ENCODE data around the gene RGS14.
A peak's percentile ranks its signal among the peaks of the same experiment; 100 is the strongest.
"Not testable (repeated sequence)": the region's sequence is repeated elsewhere in the genome, so short reads cannot be mapped to it uniquely, and the experiment has no call there.

Gene RGS14

DNA sequence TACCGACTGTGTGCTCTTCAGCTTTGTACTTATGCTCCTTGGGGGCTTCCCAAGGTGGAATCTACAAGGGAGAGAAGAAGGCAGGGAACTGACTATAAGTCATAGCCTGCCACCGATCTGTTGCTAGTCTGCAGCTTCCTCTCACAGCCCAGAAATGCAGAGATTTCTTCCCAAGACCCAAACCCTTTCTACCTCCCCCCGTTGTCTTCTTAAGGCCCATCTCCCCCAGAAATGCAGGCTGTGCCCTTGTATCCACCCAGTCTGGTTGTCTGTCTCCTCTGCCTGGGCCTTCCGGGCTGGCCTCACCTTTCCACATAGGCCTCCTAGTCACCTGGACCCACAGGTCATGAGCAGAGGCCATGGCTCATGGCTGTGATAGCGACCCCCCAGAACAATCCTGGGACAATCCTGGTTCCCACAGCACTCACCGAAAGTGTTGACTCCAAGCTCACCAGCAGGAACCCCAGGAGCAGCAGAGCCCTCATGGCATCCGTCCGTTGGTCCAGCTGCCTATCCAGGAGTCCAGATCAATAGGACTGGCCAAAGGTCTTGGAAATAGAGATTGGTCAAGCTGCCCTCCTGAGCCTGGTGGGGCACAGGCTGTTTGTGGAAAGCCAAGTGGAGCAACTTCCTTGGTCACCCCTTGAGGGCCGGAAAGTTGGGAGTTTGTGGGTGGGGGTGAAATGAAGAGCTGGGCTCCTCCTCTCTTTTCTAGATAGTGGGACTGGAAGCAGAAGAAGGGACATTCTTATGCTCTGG is 51.5 kb downstream of the RGS14 start, which contains the start of gene F12:
TSS of gene F12 (minus strand) at position 522 of the 759 bp plus-strand sequence. CDS start at position 485, 37 bp downstream.
- no peak for DNase-seq

DNA sequence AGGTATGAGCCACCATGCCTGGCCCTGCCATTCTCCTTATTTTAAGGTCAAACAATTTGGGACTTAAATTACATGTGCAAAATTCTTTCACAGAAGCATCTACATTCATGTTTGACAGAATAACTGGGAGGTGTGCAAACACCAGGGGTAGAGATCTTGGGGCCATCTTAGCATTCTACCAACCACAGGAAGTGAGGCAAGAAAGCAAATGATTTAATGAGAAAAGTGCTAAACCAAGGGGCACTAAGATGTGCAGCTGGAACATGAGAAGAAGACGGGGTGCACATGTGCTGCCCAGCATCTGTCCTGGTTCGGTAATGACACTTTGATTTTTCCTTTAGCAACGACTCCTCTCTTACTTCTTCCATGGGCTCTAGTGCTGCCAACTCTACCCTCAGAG is 52.9 kb downstream of the RGS14 start:
- peak; percentile 30 for DNase-seq

DNA sequence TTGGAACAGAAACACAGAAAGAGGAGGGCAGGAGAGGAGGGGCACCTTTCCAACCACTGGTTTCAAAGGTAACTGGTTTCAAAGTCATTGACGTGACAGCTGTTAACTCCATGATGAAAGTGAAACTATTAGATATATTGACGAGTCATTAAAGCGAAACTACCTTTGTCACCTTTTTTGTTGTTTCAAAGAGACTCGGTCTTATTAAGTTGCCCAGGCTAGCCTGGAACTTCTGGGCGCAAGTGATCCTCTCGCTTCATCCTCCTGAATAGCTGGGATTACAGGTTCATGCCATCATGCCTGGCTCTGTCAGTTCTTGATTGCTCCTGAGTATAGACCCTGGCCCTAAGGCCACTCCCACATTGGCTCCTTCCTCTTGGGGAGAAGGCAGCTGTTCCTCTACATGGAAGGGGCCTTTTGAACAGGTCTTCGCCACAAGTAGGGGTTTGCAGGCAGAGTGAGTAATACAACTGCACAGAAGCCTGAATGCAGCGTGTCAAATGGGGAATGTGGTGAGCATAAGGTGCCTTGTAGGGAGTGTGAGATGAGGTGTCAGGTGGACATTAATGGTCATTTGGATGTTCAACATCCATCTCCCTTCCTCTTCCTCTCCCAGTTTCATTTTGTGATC is 55.0 kb downstream of the RGS14 start:
- DNase-seq: no peak

DNA sequence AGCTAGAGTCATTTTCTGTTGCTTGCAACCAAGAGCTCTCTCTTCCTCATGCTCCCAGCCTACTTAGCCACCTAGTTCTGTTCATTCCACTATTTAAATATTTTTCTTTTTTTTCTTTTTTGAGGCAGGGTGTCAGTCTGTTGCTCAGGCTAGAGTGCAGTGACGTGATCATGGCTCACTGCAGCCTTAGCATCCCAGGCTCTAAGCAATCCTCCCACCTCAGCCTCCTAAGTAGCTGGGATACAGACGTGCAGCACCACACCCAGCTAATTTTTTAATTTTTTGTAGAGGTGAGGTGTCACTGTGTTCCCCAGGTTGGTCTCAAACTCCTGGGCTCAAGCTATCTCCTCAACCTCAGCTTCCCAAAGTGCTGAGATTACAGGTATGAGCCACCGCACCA is 56.8 kb downstream of the RGS14 start:
- DNase-seq: no peak

DNA sequence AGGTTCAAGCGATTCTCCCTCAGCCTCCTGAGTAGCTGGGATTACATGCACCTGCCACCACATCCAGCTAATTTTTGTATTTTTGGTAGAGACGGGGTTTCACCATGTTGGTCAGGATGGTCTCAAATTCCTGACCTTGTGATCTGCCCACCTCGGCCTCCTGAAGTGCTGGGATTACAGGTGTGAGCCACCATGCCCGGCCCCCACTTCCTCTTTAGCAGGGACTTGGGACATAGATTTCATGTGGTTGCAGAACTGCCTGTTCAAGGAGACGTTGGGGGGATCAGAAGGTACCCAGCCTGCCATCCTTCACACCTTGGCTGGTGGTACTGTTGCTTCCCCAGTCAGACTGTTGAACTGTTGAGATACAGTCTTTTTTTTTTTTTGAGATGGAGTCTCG is 59.4 kb downstream of the RGS14 start:
- not testable (repeated sequence) for DNase-seq

DNA sequence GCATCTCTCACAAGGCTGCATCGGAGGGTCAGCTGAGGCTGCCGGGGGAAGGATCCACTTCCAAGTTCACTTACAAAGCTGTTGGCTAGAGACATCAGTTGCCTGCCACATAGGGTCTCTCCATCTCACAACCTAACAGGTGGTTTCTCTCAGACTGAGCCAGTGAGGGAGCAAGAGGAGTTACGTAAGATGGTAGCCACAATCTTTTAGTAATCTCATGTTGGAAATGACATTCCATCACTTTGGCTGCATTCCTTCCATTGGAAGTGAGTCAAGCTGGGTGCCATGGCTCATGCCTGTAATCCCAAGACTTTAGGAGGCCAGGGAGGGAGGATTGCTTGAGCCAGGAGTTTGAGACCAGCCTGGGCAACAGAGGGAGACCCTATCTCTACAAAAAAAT is 61.3 kb downstream of the RGS14 start:
- peak; percentile 18 for DNase-seq

DNA sequence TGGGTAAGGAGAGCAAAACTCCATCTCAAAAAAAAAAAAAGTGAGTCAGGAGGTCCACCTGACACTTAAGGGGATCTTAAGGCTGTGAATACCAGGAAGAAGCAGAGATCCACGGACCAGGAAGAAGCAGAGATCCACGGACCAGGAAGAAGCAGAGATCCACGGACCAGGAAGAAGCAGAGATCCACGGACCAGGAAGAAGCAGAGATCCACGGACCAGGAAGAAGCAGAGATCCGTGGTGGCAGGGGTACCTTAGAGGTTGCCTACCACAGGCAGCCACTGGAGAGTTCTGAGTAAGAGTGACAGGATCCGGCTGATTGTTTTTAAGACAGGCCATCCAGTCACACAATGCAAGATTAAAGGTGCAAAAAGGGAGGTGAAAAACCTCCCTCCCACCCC is 62.7 kb downstream of the RGS14 start:
- DNase-seq: not testable (repeated sequence)

DNA sequence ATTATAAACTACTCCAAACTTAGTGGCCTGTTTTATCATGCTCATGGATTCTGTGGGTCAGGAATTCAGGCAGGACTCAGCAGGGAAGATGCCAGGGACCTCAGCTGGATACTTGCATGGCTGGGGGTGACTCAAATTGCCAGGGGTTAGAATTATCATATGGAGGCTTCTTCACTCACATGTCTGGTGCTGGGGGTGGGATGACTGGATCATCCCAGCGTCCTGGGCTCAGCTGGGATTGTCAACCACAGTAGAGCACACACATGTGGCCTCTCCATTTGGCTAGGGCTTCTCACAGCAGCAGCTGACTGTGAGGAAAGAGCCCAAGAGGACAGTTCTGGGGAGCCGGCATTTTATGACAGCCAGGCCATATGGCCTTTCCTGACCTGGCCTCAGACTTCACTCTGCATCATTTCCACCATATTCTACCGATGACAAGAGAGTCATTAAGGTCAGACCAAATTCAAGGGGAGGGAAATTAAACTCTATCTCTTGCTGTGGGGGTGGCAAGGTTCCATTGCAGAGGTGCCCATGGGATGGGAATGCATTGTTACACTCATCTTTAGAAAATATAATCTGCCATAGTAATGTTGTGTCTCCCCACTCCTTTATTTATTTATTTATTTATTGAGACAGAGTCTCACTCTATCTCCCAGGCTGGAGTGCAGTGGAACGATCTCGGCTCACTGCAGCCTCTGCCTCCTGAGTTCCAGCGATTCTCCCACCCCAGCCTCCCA is 63.5 kb downstream of the RGS14 start:
- no peak for DNase-seq

Measured in MV-4-11 (cell line).